HepG2 (cell line): ENCODE measurements around the gene MFSD8. TPM values are rescaled to one million over a fixed set of nuclear protein-coding genes. Genes with fewer than 3 reads are reported as not detected.

ENCODE experiments used
- ATAC-seq: fragments of 200-7000 bp; cut with Tn5 transposase; 3 replicates; pipeline ENCODE4 v1.9.1; 2020; ENCODE audit warnings: mild to moderate bottlenecking, moderate library complexity
- BruUV-seq: library from RNA; stranded (reverse); fragments of 400-500 nt; replicated peaks from 2 replicates; lab custom pipeline; 2021; lab: Mats Ljungman, UMichigan
- CTCF ChIA-PET: fragments of 300-600 bp; formaldehyde crosslinking; extraction: SDS; loops from one replicate; lab custom pipeline; 2021; ENCODE audit warnings: low total read pairs, inconsistent platforms, low intra/inter-chr PET ratio; lab: Yijun Ruan, JAX
- POLR2A ChIA-PET: fragments of 350-600 bp; sonication (Branson Sonifier 250); formaldehyde crosslinking; loops from one replicate; lab custom pipeline; 2020; ENCODE audit warnings: antibody characterized with exemption, inconsistent platforms; lab: Yijun Ruan, JAX
- DNase-seq: peaks from one replicate; pipeline ENCODE4 v3.0.0-alpha.2; 2015; ENCODE audit warnings: low spot score
- FAIRE-seq: peaks from 3 replicates; lab custom pipeline; 2011; peaks lifted over from hg19 to GRCh38; lab: Jason Lieb, UNC
- H2AFZ ChIP-seq: one replicate; pipeline ENCODE4 v1.6.1; 2011; ENCODE audit warnings: low read length, inconsistent platforms
- H3K27ac ChIP-seq: fragments of 300-600 bp; 3 replicates; pipeline ENCODE4 v1.8.0; 2011; ENCODE audit warnings: mixed run types, mild to moderate bottlenecking, mixed read lengths, low read length, inconsistent platforms; ENCODE audit not compliant: insufficient read depth; ENCODE audit errors: extremely low read length
- H3K27me3 ChIP-seq, 2 experiments: fragments of 200-600 bp in 1 of 2; 2 replicates in 1 of 2; 3 replicates in 1 of 2; pipeline versions ENCODE4 v1.6.0 to v1.8.0; 2011; ENCODE audit warnings: low read length in 2 of 2, mild to moderate bottlenecking in 2 of 2, moderate library complexity in 2 of 2, inconsistent platforms in 1 of 2; ENCODE audit not compliant: insufficient read depth in 2 of 2, control insufficient read depth in 1 of 2
- H3K36me3 ChIP-seq, 2 experiments: fragments of 200-600 bp in 1 of 2; replicated peaks in 1 of 2; 2 replicates in 1 of 2; 3 replicates in 1 of 2; pipeline versions ENCODE4 v1.5.1 to v1.8.0; 2011; ENCODE audit warnings: low read length in 2 of 2, inconsistent platforms in 1 of 2; ENCODE audit not compliant: insufficient read depth in 2 of 2, control insufficient read depth in 1 of 2
- H3K4me1 ChIP-seq: 2 replicates; pipeline ENCODE4 v1.5.1; 2012; ENCODE audit warnings: low read length, inconsistent platforms; ENCODE audit not compliant: insufficient read depth
- H3K4me2 ChIP-seq: 2 replicates; pipeline ENCODE4 v1.6.0; 2011; ENCODE audit warnings: low read depth, low read length, inconsistent platforms
- H3K4me3 ChIP-seq, 3 experiments: fragments of 200-600 bp in 1 of 3; sonication (generic), shearing (Covaris generic) in 1 of 3; replicated peaks in 1 of 3; 2 replicates each; pipeline ENCODE4 v1.5.1; 2011 to 2016; ENCODE audit warnings: low read length in 3 of 3, inconsistent platforms in 2 of 3, low read depth in 2 of 3, mild to moderate bottlenecking in 2 of 3, control low read depth in 1 of 3, mixed read lengths in 1 of 3; ENCODE audit not compliant: insufficient read depth in 1 of 3
- H3K79me2 ChIP-seq: one replicate; pipeline ENCODE4 v1.6.1; 2011; ENCODE audit warnings: low read length, inconsistent platforms; ENCODE audit not compliant: insufficient read depth
- H3K9ac ChIP-seq: 2 replicates; pipeline ENCODE4 v1.6.0; 2011; ENCODE audit warnings: mild to moderate bottlenecking, low read depth, low read length, inconsistent platforms; ENCODE audit not compliant: insufficient read depth
- H3K9me3 ChIP-seq: 2 replicates; pipeline ENCODE4 v1.5.1; 2012; ENCODE audit warnings: mild to moderate bottlenecking, low read length
- H4K20me1 ChIP-seq: 2 replicates; pipeline ENCODE4 v1.6.0; 2011; ENCODE audit warnings: inconsistent platforms, mild to moderate bottlenecking, low read length, moderate library complexity; ENCODE audit not compliant: insufficient read depth
- CREB3 ChIP-seq: sonication (generic); formaldehyde crosslinking; IDR thresholded peaks from 2 replicates; pipeline ENCODE4 v1.5.0; 2020; ENCODE audit warnings: missing genetic modification reagents
- ERF ChIP-seq: IDR thresholded peaks from 2 replicates; pipeline ENCODE4 v1.6.1; 2018; ENCODE audit warnings: missing biosample characterization, missing genetic modification reagents
- ETS1 ChIP-seq: sonication (generic); formaldehyde crosslinking; IDR thresholded peaks from 2 replicates; pipeline ENCODE4 v1.4.0; 2020; ENCODE audit warnings: missing genetic modification reagents
- HMGA1 ChIP-seq: sonication (generic); formaldehyde crosslinking; conservative IDR thresholded peaks from 2 replicates; pipeline ENCODE4 v1.4.0; 2020; ENCODE audit warnings: missing genetic modification reagents
- RELA ChIP-seq: sonication (generic); formaldehyde crosslinking; IDR thresholded peaks from 2 replicates; pipeline ENCODE4 v1.4.0; 2020; ENCODE audit warnings: missing genetic modification reagents
- SMAD9 ChIP-seq: sonication (generic); formaldehyde crosslinking; IDR thresholded peaks from 2 replicates; pipeline ENCODE4 v1.5.1; 2020; ENCODE audit warnings: mild to moderate bottlenecking, missing genetic modification reagents
- ZNF33A ChIP-seq: sonication (generic); formaldehyde crosslinking; IDR thresholded peaks from 2 replicates; pipeline ENCODE4 v1.5.1; 2020; ENCODE audit warnings: missing genetic modification reagents, mild to moderate bottlenecking, moderate library complexity, borderline replicate concordance
- ZNF484 ChIP-seq: sonication (generic); formaldehyde crosslinking; IDR thresholded peaks from 2 replicates; pipeline ENCODE4 v1.5.1; 2020; ENCODE audit warnings: mild to moderate bottlenecking, low read depth, missing genetic modification reagents, borderline replicate concordance
- ZNF558 ChIP-seq: sonication (generic); formaldehyde crosslinking; IDR thresholded peaks from 2 replicates; pipeline ENCODE4 v1.9.0; 2022; ENCODE audit warnings: mild to moderate bottlenecking, missing genetic modification reagents, borderline replicate concordance
- ZNF597 ChIP-seq: sonication (generic); formaldehyde crosslinking; IDR thresholded peaks from 2 replicates; pipeline ENCODE4 v1.5.0; 2020; ENCODE audit warnings: missing genetic modification reagents
- WGBS: methylation state at CpG from one replicate; pipeline ENCODE4 v1.1.6; 2017; ENCODE audit warnings: low lambda C conversion rate; 5-methylcytosine and 5-hydroxymethylcytosine counted together
- in situ Hi-C: cut with HindIII; loops from 2 replicates; pipeline ENCODE4 v1.10.0; 2017; ENCODE audit warnings: low pct_unique_long_range_greater_than_20kb; ENCODE audit not compliant: extremely low pct_ligation_motif_present
- intact Hi-C: fragments of 100-400 bp; cut with micrococcal nuclease; formaldehyde crosslinking; loops from one replicate; pipeline ENCODE4 v1.10.0; 2022; ENCODE audit not compliant: unreplicated experiment
- polyA plus RNA-seq, 8 experiments: library from polyadenylated mRNA; depleted of rRNA in 3 of 8; stranded (reverse) in 7 of 8; unstranded in 1 of 8; fragments of >200 nt; fragmentation: Illumina TruSeq in 4 of 8; extraction: Trizol in 4 of 8; gene quantifications; 2 replicates each; pipeline versions ENCODE4 v1.2.1 to v1.2.3, GENCODE V29; 2011 to 2016; ENCODE audit warnings: low read depth in 4 of 8, missing spikeins in 1 of 8, mixed read lengths in 1 of 8; ENCODE audit not compliant: insufficient read depth in 1 of 8
- total RNA-seq, 5 experiments: library from RNA; depleted of rRNA; stranded (reverse); fragments of >200 nt; fragmentation: Illumina TruSeq; extraction: Trizol; gene quantifications; 2 replicates each; pipeline ENCODE4 v1.2.3, GENCODE V29; 2016; ENCODE audit warnings: low read depth in 1 of 5

Gene MFSD8
- total and polyA plus RNA-seq, 2 of the 13 experiments (the other 11 are each of a cell fraction or from before 2014, with no cell fraction given), result 24.8 to 25.5 TPM

GRCh38 chr4:127870688-127871087 is 94.3 kb downstream of the MFSD8 start:
- Histone ChIP-seq H3K36me3 (no peaks in the 10 kb centered on the region), H3K27ac (no peak overlapping the region), H3K4me2 (no peak overlapping the region), H3K9ac (no peak overlapping the region), H3K27me3 (no peaks in the 10 kb centered on the region), H4K20me1 (no peaks in the 10 kb centered on the region), H3K79me2 (no peaks in the 10 kb centered on the region), H3K4me1 (no peaks in the 10 kb centered on the region), H3K4me3 (no peak overlapping the region), H2AFZ (no peak overlapping the region), H3K9me3 (no peaks in the 10 kb centered on the region)
- ATAC-seq, result no peak
- no TSS peak for BruUV-seq
- no peak for TF ChIP-seq ZNF33A
- intact Hi-C loops, result no loop called here
- 82% methylated on average over 3 of the region's 3 CpGs for WGBS
- CTCF ChIA-PET, result no interaction called here
- no peak for FAIRE-seq
- in situ Hi-C loops, result no loop called here
- DNase-seq, result no peak
- POLR2A ChIA-PET, result no interaction called here

GRCh38 chr4:127870281-127870680 is 94.7 kb downstream of the MFSD8 start:
- ATAC-seq (no peak), DNase-seq (no peak), FAIRE-seq (no peak)
- H3K27me3 ChIP-seq, result no peaks in the 10 kb centered on the region
- no peaks in the 10 kb centered on the region for H3K36me3 ChIP-seq
- H3K4me3 ChIP-seq, result no peak overlapping the region
- H3K79me2 ChIP-seq, result no peaks in the 10 kb centered on the region
- intact Hi-C loops, result no loop called here
- ChIA-PET POLR2A (no interaction called here), CTCF (no interaction called here)
- H3K4me1 ChIP-seq, result no peaks in the 10 kb centered on the region
- TF ChIP-seq SMAD9 (CRISPR knock-in tag), result no peak
- TF ChIP-seq ZNF558 (CRISPR knock-in tag), result no peak
- TF ChIP-seq HMGA1, result no peak
- TF ChIP-seq ZNF597, result no peak
- TF ChIP-seq ZNF484 (CRISPR knock-in tag), result no peak
- TF ChIP-seq ETS1 (CRISPR knock-in tag), result no peak
- no peak for TF ChIP-seq CREB3 (CRISPR knock-in tag)
- no peak for TF ChIP-seq RELA (CRISPR knock-in tag)
- no peak for TF ChIP-seq ERF (CRISPR knock-in tag)
- no TSS peak for BruUV-seq
- no peaks in the 10 kb centered on the region for H3K9me3 ChIP-seq
- H2AFZ ChIP-seq, result no peak overlapping the region
- H4K20me1 ChIP-seq, result no peaks in the 10 kb centered on the region
- in situ Hi-C loops, result no loop called here
- H3K9ac ChIP-seq, result no peak overlapping the region
- no peak overlapping the region for H3K4me2 ChIP-seq
- no peak overlapping the region for H3K27ac ChIP-seq
